GM10847 (cell line): Measurements from ENCODE around the gene LY6G6F.

Experiments
- POLR2A ChIP-seq: IDR thresholded peaks from 2 replicates; pipeline ENCODE4 v1.6.1; 2011; ENCODE audit not compliant: insufficient read length; ENCODE audit errors: extremely low read depth

The LY6G6F gene

DNA sequence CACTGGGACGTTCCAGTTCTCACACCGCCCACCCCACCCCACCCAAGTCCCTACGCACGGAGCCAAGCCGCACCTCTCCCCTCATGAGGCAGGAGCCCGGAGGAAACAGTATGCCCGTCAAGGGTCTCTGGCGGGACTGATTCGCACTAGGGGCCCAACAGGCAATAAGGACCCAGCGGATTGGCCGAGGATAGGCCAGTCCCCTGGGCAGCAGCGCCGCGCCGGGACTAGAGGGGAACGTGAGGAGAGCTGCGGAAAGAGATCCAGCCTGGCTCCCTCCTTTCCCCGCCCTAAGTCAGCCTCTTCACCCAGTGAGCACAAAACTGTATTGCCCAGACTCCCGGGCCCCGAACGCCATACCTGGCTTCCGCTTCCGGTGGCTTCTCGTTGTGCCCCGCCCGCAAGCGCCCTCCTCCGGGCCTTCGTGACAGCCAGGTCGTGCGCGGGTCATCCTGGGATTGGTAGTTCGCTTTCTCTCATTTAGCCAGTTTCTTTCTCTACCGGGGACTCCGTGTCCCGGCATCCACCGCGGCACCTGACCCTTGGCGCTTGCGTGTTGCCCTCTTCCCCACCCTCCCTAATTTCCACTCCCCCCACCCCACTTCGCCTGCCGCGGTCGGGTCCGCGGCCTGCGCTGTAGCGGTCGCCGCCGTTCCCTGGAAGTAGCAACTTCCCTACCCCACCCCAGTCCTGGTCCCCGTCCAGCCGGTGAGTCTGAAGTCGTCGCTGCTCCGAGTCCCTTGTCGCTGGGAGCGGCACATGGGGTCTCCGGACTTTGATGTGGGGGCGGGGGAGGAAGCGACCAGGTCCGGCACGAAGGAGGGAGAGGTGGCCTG is 40.9 kb upstream of the LY6G6F start, which contains the start of gene CSNK2B:
CSNK2B (plus strand) TSS at position 580 of the 836 bp plus-strand sequence. CDS start 752 bp downstream, outside the sequence.
- peak; percentile 78 for TF ChIP-seq POLR2A

DNA sequence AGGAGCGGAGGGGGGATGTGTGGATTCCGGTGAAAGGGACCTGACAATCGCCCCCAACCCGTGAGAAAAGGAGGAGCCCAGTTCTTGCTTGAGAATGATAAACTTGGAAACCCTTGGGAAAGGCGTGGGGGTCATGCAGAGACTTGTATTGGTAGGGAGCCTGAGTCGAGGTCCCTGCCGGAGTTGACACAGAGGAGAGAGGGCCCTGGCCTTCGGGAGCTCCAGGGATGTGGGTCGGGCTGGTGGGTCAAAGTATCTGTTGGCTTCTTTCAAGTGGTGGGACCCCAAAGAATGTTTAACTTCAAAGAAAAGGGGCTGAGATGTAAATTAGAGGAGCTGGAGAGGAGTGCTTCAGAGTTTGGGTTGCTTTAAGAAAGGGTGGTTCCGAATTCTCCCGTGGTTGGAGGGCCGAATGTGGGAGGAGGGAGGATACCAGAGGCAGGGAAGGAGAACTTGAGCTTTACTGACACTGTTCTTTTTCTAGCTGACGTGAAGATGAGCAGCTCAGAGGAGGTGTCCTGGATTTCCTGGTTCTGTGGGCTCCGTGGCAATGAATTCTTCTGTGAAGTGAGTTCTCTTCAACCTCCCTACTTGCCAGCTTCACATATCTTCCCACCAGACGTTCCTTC is 40.2 kb upstream of the LY6G6F start:
- TF ChIP-seq POLR2A: no peak

DNA sequence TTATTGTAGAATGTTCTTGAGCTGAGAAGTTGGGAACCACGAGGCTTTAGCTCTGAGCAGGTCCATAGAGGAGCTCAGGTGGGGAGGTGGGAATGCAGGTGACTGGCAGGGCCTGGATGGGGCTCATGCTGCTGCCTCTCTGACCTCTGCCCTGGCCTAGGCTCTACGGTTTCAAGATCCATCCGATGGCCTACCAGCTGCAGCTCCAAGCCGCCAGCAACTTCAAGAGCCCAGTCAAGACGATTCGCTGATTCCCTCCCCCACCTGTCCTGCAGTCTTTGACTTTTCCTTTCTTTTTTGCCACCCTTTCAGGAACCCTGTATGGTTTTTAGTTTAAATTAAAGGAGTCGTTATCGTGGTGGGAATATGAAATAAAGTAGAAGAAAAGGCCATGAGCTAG is 37.0 kb upstream of the LY6G6F start, which contains the start of gene LY6G5B:
LY6G5B (plus strand) TSS at position 301 of the 400 bp plus-strand sequence. CDS start 975 bp downstream, outside the sequence.
- no peak for TF ChIP-seq POLR2A

- no peak for TF ChIP-seq POLR2A
These were observed 30.3 kb upstream of the LY6G6F start for GRCh38 chr6:31676322-31676903.

- TF ChIP-seq POLR2A: no peak
These were observed 29.8 kb upstream of the LY6G6F start for GRCh38 chr6:31676904-31677303.

DNA sequence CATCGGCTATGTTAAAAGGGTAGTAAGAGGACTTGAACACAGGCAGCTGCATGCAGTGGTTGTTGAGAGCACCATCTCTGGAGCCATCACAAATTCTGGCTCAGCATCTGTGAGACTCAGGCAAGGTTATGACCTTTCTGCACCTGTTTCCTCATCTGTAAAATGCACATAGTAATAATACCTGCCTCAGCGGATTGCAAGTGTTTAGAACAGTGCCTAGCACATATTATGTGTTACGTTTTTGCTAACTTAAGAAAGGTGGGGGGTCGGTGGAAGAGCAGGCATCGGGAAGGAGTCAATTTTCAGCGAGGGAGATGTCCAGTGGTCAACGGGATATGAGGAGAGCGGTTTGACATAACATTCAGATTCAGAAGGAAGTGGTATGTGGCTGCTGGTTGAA is 28.7 kb upstream of the LY6G6F start:
- TF ChIP-seq POLR2A: no peak

DNA sequence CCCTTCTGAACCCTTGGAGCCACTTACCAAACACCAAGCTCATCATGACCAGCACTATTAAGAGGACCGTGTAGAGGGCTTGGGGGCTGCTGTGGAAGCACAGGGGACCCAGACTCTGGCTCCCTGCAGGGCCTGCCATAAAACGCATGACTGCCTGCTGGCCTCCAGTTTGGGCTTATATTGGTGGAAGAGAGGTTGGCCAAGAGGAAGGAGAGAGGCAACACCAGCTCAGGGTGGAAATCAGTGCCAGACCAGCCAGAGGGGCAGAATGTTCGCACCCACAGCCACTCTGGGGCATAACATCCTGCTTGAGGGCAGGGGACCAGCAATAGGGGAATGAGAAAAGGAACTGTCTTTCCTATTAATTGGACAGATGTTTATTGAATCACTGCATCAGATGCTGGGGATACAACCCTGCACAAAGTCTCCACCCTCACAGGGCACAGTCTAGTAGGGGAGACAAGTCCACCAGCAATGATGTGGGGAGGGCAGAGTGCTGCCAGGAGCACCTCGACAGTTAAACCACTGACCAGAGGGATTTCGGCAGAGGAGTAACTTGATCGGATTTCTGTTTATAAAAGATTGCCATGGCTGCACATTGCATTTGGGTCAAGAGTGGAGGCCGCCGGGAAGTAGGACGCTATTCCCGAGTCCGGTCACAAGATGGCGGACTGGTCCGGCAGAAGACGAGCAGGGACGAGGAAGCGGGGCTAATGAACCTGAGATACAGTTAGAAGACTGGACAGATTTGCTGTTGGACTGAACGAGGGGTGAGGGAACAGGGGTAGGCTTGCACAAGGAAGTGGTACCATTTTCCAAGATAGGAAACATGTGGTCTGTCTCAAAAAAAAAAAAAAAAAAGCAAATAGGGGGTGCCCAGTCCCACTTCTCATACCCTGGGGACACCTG is 26.2 kb upstream of the LY6G6F start, which contains the start of gene LY6G5C:
LY6G5C (minus strand) TSS at position 842 of the 909 bp plus-strand sequence; CDS start at position 148, 694 bp downstream.
- TF ChIP-seq POLR2A: no peak

- no peak for TF ChIP-seq POLR2A
These were observed 25.5 kb upstream of the LY6G6F start for GRCh38 chr6:31681135-31681671.

GRCh38 chr6:31683591-31683990 is 23.1 kb upstream of the LY6G6F start:
- no peak for TF ChIP-seq POLR2A

DNA sequence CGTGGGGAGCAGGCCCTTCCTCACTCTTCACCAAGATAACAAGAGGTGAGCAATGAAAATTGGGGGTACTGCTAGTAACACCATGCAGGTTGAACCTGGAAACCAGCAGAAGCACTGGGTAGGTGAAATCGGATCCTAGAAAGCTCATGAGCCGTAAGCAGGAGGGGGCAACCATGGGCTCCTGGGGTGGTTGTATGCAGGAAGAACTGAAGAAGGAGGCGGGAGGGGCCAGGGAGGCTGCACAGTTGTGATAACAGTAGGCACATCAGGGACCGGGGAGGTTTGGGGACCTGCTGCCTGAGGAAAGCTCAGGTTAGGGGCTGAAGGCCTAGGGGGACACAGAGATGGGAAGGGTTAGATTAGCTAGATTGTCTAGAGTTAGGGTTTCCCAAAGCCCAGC is 20.2 kb upstream of the LY6G6F start:
- TF ChIP-seq POLR2A: no peak

- TF ChIP-seq POLR2A: no peak
These were observed 19.3 kb upstream of the LY6G6F start for GRCh38 chr6:31687321-31687720.

GRCh38 chr6:31687860-31688693 is 18.6 kb upstream of the LY6G6F start:
- TF ChIP-seq POLR2A: no peak

GRCh38 chr6:31689249-31690110 is 17.2 kb upstream of the LY6G6F start:
- TF ChIP-seq POLR2A: no peak
